Left colon (tissue), 2 donors: ENCODE measurements around the gene ZNF423. TPM values are rescaled to one million over a fixed set of nuclear protein-coding genes. Genes with fewer than 3 reads are reported as not detected.

Experiments
- ATAC-seq: fragments of 200-7000 bp; cut with Tn5 transposase; one replicate; pipeline ENCODE4 v1.9.1; 2020; ENCODE audit warnings: mild to moderate bottlenecking, moderate library complexity
- DNase-seq, 2 donors: peaks; one replicate each; pipeline ENCODE4 v3.0.0-alpha.2; 2020
- intact Hi-C, 2 donors: fragments of 100-400 bp; cut with DNase I in 1 of 2; cut with micrococcal nuclease in 1 of 2; formaldehyde crosslinking; loops; one replicate each; pipeline versions ENCODE4 v1.11.2 to v1.14.0; 2022; cut with DNase I, micrococcal nuclease
- total RNA-seq, 2 donors: library from RNA; stranded (reverse); fragmentation: NEBNext Ultra II Directional; extraction: Animal tissue kit (Norgen Biotek cat#: 25700); gene quantifications; one replicate each; pipeline ENCODE4 v1.2.1, GENCODE V29; 2021
- donor health status: DM: no; HTN: no; CAD: no.
- donor health status: DM: yes; HTN: yes; CAD: no.

The ZNF423 gene
- total RNA-seq, 2 donors from 2014 or later = 8.2 to 10.5 TPM

DNA sequence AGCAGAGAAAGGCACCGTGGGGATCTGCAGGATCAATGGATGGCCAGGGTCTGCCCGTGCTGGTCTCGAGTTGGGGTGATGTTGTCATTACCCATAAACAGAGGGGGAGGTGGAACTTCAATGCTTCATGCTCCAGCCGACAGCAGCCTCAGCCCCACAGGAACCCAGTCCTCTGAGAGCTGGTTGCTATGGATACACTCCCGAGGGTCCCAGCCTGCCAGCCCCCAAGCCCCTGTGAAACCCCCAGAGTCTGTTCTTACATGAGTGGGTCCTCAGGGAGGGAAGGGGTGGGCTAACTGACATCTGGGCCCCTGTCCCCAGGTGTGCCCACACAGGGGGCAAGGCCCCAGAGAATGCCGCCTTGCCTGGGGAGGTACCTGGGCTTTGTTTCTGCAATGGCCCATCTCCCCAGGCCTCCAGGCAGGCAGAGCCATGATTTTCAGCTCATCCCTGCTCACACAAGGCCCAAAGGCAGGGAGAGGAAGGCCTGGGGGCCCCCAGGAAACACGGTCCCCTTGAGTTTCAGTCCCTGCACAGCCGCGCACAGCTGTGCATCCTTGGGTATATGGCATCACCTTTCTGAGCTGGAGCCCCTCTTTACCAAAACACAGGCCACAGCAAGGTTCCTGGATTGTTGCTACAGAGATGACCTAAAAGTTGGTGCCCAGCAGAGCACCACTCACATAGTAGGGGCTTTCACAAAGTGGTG is 223.7 kb downstream of the ZNF423 start:
- intact Hi-C loops = no loop called here
- DNase-seq = no peak
- no peak for ATAC-seq

GRCh38 chr16:49631187-49632041 is 224.5 kb downstream of the ZNF423 start:
- no peak for DNase-seq
- intact Hi-C loops = no loop called here
- no peak for ATAC-seq

DNA sequence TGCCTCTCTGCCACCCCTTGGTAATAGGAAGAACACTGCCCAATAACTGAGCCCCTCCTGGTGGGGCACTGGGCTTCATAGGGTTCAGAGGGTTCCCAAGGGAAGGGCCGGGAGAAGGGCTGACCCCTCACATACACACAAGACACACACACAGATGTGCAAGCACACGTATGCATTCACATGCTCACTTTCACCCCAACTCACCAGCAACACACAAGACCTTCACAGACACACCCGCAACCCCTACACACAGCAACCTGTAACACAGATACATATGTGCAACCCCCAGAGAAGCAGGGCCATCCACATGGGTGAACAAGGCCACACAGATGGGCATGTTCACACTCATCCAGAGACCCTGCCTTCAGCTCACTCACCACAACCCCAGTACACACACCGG is 225.1 kb downstream of the ZNF423 start:
- intact Hi-C loops = no loop called here

DNA sequence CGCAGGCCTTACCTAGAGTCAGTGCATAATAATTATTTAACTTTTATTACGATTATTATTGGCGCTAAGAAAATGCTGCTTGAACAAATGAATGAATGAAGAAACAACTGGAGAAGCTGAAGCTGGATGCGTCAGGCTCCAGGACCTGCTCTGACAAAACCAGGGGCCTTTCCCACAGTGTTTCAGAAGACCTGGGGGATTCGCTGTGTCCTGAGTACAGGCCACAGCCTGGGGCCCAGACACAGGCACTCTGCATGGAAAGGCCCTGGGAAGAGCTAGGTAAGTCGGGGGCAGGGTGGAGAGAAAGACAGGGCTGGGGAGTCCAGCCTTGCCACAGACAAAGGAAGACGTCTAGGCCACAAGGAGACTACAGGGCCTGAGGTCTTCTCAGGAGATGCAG is 226.1 kb downstream of the ZNF423 start:
- intact Hi-C loops = no loop called here
- DNase-seq = no peak
- ATAC-seq = no peak

More for the DNA sequence above, 225.1 kb downstream of the ZNF423 start:
- ATAC-seq (no peak), DNase-seq (no peak)

GRCh38 chr16:49628148-49628547 is 227.8 kb downstream of the ZNF423 start:
- ATAC-seq = no peak

DNA sequence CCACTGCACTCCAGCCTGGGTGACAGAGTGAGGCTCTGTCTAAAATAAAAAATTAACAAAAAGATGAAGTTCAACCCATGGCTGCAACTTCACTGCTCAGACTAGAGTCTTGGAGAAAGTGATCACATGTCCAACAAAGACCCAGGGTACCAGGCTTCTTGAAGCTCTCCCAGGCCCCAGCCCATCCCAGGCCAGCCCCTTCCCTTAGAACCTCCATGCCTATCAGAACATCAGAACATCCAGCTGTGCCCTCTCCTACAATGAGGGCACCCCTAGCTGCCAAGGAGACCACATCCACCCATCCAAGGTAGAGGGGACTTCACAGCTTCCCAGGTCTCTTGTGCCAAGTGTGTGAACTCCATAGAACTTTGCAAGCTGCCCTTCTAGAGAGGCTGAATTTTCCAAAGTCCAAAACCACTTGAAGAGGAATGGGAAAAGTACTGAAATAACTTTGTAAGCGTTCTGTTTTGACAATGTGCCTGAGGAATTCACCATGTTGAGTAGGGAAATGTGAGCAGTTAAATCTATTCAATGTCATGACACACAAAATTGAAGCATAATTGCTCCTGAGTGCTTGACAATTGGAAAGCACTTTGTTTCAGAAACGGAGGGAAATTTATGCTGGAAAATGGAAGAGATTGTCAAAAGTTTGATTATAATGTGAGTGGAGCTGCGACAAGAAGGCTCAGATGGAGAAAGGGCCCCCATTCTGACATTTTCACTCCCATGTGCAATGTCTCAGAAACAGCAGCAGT is 230.4 kb downstream of the ZNF423 start:
- ATAC-seq (no peak), DNase-seq (no peak)
- intact Hi-C loops = no loop called here

More at GRCh38 chr16:49628148-49628547, 227.8 kb downstream of the ZNF423 start:
- intact Hi-C loops = no loop called here
- no peak for DNase-seq

DNA sequence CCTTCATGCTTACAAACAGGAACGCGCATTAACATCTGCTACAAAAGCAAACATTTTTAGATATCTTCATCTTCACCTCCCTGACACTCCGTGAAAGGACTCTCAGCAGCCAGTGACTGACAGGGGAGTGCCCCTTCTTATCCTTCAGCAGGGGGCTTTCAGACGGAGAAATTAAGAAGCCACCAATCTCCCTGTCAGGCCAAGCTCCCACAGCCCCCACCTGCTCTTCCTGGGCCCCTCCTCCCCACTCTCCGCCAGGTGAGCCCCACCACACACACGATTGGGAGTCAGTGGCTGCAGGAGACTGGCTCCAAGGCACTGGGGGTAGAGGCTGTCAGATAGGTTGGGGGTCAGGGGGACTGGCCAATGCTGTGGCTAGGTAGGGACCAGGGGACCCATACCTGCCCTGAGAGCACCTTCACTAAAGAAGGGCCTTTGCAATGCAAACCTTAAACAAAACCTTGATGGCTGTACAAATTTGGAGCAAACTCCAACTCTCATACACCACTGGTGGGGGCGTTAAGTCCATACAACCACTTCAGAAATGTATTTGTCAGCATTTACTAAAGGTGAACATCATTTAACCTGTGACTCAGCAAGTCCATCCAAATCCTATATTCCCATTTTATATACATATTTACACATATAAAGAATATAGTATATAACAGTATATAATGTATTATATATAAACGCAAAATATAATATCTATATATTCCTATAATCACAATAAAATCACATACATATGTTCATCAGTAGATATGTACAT is 232.2 kb downstream of the ZNF423 start:
- no peak for ATAC-seq
- intact Hi-C loops = no loop called here
- DNase-seq = no peak

DNA sequence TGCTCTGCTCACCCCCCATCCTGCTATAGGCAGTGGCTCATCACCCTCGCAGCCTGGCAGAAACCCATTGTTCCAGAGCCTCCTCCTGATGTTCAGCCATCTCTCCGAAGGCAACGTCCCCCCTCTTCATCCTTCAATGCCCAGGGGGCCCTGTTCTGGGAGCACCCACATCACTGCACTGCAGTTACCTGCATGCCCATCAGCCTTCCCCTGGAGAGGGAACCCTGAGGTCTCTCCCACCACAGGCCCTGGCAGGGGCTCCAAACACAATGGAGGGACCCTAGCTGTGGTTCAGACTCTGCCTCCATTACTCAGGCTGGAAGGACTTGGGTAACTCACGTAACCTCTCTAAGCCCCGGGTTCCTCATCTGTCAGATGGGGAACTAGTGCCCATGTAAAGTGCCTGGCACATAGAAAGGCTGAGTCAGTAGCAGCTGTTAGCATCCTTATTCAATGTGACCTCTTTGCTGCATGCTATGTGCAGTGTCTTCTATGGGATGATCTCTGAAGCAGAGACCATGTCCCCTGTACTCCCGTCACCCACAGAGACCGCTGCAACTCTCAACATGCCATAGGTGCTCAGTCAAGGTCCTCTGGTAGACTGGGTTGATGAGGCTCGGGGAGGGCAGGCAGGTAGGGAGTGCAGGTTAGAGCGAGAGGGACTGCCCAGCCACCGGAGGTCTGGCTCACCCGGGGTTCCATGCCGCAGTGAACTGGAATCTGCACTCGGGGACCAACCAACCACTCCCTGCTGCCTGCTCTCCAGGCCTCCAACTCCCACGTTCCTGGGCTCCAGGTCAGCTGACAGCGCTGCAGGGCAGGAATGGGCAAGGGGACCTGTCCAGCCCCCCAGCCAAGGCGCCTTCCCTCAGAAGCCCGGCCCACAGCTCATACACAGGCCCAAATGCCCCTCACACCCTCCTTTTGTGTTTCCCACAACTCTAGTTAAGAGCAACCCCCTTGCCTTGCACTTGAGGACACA is 233.2 kb downstream of the ZNF423 start:
- intact Hi-C loops = no loop called here
- DNase-seq (no peak), ATAC-seq (no peak)

GRCh38 chr16:49622084-49622390 is 233.9 kb downstream of the ZNF423 start:
- intact Hi-C loops = no loop called here
- no peak for ATAC-seq
- DNase-seq = no peak

DNA sequence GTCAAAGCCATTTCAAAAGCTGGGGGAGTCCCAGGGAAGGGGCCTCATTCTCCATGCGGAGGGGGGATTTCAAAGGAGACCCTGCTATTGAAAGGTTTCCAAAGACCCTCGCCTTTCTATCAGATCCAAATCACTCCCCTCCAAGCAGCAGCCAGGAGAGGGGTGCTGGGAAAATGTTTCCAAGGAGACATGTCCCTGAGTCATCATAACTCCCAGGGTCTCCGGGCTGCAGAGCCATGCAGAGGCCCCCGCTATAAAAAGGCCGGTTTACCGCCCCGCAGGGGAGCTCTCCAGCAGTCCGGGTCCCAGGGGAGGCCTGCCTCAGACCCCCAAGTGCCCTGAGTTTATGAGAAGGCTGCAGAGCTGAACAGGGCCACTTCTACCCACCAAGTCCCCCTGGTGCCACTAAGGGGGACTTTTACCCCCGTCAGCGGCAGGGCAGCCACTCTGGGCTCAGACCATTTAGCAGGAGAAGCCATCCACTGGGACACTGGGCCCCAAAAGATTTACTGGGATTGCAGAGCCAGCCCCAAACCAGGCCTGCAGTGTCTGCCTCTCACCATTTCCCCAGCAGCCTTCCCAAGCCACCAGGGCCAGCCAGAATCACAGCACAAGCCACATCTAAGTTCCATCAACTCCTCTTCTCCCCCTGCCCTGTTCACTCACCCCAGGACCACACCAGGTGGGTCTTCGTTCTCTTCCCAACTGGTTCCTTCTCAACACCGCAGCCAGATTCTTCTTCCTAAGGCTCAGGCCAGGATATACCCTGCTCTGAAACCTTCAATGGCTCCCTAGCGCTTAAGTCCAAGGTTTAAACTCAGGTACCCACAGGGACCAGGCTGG is 234.4 kb downstream of the ZNF423 start:
- no peak for ATAC-seq
- DNase-seq = no peak
- intact Hi-C loops = no loop called here

GRCh38 chr16:49620869-49621240 is 235.1 kb downstream of the ZNF423 start:
- ATAC-seq = no peak
- intact Hi-C loops = no loop called here
- DNase-seq = no peak

DNA sequence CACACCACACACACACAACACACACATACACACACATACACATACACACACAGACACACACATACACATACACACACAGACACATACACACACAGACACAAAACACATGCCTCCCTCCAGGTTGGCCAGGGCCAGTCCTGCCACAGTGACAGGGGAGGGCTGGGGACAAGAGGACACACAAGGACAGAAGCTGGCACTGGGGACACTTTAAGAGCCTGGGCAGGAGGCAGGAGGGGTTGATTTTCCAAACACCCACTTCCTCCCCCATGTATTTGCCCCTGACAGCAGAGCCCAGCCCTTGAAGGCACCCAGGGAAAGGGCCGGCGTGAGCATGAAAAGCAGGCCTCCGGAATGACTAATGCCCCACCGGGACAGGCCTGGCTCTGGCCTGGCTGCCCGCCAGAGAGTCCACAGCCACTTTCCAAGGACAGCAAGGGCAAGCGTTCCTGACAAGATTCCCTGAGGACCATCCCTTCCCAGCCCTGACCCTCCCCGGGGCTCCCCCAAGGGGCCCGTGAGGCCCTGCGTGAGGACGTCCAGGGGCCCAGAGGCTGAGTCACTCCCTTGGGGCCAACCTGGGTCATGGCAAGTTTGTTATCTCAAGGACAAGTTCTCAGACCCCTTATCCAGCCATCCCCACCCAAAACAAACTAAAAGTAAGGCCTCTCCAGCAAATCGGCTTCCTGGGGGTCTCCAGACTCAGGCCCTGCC is 235.6 kb downstream of the ZNF423 start:
- peak in 1 of 2 donors; percentile 32 for DNase-seq
- ATAC-seq = no peak
- intact Hi-C loops = no loop called here

GRCh38 chr16:49619811-49620157 is 236.1 kb downstream of the ZNF423 start:
- intact Hi-C loops = loop anchor here in 1 of 2 donors (10.0 kb wide), 1 partner anchor 255 kb away; no protein-coding TSS in a partner anchor
- ATAC-seq (no peak), DNase-seq (no peak)

- intact Hi-C loops = loop anchor here in 1 of 2 donors (10.0 kb wide), 1 partner anchor 256 kb away; no protein-coding TSS in a partner anchor
- ATAC-seq = no peak
- no peak for DNase-seq
Observed at GRCh38 chr16:49618955-49619354, 237.0 kb downstream of the ZNF423 start.

DNA sequence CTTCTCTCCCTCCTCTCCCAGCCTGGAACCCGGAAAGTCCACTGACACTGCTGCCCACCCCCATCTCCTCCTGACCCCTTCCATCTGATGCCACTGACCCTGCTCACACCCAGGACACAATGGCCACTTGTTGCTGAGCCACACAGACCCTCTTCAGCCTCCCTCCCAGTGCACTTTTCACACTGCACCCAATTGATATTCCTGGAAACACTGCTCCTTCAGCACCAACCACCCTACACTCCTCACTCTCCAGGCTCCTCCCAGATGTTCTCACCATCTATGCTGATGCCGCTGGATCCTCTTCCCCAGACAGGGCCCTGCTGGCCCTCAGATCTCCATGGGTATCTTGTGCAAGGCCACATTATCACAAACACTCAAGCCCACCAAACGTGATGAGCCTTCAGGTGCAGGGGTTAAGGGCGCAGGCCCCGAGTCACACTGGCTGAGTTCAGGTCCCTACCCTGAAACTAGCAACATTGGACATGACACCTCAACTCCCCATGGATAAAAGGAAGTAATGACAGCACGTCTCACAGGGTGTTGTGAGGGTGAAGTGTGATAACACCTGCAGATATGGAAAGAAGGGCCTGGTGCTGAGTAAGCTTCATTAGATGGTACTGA is 238.1 kb downstream of the ZNF423 start:
- DNase-seq = no peak
- ATAC-seq = no peak
- intact Hi-C loops = loop anchor here in 1 of 2 donors (10.0 kb wide), 1 partner anchor 257 kb away; no protein-coding TSS in a partner anchor
